HG03060 (cell line): ENCODE data around the gene LSG1.
"Not testable (repeated sequence)": the region's sequence is repeated elsewhere in the genome, so short reads cannot be mapped to it uniquely, and the experiment has no call there.

Source experiments
- ATAC-seq: cut with Tn5 transposase; IDR thresholded peaks from one replicate; pipeline ENCODE4 v1.9.1; 2021; ENCODE audit warnings: low read depth, moderate number of reproducible peaks; ENCODE audit not compliant: unreplicated experiment

Gene LSG1

DNA sequence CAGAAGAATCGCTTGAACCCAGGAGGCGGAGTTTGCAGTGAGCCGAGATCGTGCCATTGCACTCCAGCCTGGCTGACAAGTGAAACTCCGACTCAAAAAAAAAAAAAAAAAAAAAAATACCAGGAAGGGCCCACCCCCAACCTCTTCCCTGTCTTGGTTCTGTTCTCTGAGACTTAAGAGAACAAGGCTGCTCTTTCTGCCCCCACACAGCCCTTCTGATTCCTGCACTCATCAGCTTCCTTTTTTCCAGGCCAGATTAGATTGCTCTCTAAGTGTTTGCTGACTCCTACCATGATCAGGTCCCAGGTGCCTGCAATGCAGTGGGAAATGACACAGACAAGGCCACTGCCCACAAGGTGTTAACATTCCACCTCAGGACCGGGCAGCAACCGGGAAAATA is 51.8 kb downstream of the LSG1 start:
- ATAC-seq = no peak

DNA sequence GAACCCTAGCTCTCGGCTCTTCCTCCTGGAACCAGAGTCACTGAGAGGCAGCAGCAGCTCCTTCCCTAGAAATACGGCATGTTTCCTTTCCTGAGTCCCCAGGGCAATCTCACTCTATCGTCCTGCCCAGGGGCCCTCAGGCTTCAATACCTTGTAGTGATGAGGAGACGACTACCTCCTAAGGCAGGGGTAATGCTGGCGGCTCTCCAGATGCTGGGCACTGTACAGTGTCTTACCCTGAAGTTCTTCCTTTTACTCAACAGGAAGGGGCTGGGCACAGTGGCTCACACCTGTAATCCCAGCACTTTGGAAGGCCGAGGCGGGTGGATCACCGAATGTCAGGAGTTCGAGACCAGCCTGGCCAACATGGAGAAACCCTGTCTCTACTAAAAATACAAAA is 52.2 kb downstream of the LSG1 start:
- no peak for ATAC-seq

DNA sequence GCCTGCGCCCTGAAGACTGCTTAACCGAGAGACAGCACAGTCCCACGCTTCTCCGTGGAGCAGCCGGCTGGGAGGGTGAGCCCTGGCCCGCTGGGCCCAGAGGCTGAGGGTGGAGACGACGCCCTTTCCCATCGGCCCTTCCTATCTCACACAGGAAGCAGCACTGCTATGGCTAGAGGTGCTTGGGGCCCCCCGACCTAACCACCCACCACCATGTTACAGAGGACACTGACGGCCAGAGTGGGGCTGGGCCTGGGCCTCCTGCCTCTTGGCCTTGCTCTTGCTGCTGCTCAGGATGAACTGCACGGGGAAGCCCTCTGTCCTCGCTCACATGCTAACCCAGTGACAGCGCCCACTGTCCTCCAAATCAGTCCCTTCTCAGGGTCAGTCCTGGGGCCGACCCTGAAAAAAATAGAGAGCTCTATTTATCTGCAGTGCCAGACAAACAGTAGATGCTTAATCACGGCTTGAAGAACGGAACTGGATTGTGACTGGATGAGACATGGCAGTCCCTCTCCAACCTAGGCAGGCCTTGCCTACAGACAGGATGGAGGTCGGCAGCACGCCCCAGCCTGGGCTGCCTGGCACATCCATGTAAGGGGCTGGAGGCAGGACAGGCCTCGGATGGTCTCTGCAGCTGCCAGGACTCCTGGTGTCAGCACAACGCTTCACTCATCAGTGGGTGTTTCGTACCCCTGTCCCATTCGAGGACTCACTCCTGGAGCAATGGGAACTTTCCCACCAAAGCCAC is 53.0 kb downstream of the LSG1 start:
- no peak for ATAC-seq

DNA sequence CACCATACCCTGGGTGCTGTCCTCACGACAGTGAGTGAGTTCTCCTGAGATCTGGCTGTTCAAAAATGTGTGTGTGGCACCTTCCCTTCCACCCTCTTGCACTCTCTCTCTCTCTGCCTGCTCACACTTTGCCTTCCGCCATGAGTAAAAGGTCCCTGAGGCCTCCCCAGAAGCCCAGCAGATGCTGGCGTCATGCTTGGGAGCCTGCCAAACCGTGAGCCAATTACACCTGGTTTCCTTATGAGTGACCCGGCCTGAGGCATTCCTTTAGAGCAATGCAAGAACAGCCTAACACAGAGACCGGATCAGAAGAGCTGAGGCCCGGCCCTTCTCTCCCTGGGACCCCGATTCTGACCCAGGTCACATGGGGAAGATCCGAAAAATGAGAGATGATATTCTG is 54.2 kb downstream of the LSG1 start:
- ATAC-seq = no peak

DNA sequence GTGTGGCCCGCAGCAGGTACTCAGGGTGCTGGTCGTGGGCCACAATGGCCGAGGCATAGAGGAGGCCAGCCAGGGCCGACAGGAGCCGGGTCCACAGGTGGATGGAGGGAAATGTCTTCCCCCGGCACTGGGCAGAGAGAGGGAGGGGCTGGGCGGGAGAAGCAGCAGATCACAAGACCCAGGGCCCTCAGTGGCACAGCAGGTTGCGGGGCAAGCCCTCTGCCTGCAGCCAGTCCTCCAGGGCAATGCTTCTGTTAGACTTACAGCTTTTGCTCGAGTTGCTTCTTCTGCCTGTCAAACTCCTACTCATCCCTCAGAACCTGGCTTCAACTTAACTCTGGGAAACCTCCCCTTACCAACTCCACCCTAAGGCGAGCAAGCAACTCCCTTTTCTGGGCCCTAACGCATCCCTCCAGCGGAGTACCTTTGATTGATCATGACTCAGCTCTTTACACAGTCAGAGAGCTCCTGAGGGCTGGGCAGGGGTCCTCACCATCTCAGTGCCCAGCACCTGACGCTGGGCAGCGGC is 54.8 kb downstream of the LSG1 start:
- no peak for ATAC-seq

DNA sequence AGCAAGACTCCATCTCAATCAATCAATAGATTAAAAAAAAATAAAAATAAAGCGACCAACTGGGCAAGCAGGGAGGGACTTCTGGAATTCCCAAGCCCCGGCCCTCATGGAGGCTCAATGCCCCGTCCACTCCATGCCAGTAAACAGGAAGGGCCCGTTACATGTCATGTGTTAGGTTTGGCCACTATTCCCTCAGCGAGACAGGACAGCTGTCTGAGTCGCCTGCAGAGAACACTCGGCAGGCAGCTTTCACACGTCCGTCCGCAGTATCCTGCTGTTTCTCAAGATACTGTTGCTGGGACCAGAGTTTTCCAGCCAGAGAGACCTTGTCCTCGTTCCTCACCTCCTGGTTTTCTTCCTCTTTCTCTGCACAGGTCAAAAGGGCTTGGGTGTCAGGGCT is 56.8 kb downstream of the LSG1 start:
- no peak for ATAC-seq

DNA sequence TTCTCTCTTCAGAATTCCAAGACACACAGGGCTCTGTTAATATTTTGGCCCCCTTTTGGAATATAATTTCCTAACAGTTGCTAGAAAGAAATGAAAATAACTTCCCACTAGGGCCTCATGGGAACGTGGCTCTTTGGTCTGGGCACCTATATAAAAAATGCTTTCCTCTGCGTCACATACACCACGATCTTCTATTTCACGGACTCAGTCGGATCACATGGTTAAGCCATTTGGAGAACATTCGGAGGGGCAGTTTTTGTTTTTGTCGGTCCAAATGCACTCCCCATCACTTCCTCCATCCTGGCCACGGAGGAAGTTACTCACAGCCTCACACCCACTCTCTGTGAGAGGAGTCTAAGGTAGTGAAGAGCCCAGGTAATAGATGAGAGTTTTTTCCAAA is 59.8 kb downstream of the LSG1 start:
- ATAC-seq = no peak

DNA sequence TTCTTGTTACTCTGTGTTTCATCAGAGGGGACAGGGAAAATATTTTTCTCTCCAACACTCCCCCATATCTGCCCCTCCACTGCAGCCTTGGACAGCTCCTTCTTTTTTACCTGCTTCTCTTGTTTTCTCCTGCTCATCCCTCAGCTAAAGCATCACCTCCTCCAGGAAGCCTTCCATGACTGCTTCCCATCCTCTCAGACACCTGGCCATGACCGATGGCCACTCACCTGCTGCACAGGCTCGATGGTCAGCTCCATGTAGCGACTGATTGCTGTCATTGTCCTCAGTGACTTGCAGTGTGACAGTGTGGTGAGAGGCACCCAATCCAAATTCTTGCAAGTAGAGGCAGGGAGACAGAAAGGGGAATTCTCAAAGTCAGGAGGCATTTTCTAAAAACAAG is 61.3 kb downstream of the LSG1 start:
- ATAC-seq = no peak

DNA sequence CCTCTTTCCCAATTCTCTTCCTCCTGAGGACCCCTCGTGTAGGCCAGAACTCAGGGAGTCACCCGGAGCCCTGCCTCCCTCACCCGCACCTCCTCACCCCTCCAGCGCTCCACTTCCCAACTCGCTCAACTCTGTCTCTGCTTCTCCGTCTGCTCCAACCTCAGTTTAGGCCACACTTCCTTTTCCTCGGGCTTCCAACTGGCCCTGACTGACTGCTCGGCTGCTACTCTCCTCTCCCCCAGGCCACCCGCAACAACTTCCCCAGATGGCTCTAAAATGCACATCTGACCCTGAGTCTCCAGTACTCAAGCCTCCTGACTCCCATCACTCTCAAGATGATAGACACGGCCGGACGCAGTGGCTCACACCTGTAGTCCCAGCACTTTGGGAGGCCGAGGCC is 62.4 kb downstream of the LSG1 start:
- ATAC-seq = no peak

DNA sequence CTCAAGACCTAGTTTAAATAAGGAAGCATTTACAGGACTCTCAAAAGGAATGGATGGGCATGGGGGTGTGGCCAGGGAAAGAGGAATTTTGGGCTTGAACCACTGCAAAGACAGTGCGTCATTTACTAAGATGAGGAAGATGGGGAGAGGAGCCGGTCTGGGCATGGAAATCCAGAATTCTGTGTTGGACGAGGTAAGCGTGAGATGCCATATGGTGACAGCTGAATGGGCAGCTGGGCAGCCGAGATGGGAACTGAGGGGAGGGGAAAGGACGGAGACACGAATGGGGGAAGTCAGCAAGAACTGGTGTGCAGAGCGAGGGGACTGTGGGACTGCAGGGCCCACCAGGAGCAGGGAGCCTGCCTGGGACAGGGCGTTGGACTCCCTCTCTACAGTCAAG is 63.0 kb downstream of the LSG1 start:
- ATAC-seq = no peak

DNA sequence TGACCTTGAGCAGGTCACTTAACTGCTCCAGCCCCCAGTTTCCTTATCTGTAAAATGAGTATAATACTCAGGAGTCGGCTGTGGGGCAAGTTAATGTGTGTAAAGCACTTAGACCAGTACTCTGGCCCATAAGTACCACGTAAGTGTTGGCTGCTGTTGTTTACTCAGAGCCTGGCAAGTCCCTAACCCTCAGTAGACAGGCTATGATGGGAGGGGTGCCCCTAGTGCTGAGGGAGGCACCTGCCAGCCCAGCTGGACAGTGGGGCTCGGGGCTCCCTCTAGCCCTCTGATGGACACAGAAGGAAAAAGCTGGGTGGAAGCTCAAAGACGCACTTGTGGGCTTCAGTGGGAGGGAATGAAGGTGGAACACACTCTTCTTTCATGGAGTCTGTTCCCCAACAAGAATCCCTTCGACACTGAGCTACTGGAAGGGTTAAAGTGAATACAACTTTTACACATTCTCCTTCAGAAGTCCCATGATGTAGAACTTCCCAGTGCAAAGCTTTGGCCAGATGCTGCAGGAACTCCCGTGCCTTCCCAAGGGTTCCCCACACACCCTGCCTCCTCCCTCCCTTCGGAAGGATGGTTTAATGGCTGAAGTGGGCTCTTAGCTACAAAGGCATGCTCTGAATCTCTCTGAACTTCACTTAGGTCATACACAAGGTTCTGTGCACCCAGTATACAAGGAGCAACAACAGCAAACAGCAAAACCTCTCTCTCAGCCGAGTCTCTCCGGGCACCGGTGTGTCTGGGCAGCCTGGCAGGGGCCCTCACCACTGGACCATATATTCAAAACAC is 64.2 kb downstream of the LSG1 start:
- no peak for ATAC-seq

DNA sequence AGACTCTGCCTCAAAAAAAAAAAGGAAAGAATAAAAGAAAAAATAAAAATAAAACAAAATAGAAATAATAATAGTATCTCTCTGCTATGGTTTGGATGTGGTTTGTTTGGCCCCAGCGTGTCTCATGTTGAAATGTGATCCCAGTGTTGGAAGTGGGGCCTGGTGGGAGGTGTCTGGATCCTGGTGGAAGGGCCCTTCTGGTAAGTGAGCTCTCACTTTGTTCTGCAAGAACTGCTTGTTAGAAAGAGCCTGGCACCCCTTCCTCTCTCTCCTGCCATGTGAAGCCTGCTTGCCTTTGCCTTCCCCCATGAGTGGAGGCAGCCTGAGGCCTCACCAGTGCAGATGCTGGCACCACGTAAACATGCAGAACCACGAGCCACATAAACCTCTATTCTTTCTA is 65.0 kb downstream of the LSG1 start:
- no peak for ATAC-seq

DNA sequence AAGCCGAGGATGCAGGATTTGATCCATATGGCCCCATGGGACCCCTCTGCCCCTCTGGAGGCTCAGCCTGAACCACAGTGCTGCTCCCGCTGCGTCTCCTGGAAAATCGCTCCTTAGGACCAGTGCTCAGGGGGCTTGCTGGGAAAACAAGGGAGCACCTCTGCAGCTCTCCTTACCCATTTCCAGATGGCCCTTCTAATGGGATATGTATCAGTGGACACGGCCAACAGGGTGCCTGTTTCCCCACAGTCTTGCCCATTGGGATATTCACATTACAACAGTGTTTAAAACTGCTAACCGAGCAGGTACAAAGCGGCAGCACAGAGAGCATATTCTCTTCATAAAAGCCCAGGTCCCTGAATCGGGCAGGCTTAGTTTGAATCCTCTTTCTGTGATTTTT is 65.8 kb downstream of the LSG1 start:
- ATAC-seq = no peak

DNA sequence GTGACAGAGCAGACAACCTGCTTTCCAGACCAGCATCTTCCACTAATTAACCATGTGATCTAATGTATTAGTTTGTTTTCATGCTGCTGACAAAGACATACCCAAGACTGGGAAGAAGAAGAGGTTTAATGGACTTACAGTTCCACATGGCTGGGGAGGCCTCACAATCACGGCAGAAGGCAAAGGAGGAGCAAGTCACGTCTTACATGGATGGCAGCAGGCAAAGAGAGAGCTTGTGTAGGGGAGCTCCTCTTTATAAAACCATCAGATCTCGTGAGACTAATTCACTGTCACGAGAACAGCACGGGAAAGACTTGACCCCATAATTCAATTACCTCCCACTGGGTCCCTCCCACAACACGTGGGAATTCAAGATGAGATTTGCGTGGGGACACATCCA is 66.7 kb downstream of the LSG1 start:
- ATAC-seq = not testable (repeated sequence)

DNA sequence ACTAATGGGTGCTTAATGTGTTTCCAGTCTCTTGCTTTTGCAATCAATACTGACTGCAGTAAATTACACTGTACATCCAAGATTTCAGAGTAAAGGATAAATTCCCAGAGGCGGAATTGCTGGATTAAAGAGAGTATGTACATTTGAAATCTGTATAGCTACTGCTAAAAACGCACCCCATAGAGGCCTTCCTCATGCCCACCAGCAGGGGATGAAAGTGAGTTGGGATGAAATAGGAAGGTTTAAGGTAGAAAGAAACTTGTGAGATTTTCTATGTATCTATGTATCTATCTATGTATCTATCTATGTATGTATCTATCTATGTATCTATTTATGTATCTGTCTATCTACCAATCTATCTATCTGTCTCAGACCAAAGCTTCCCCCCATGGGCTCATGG is 67.2 kb downstream of the LSG1 start:
- ATAC-seq = no peak

DNA sequence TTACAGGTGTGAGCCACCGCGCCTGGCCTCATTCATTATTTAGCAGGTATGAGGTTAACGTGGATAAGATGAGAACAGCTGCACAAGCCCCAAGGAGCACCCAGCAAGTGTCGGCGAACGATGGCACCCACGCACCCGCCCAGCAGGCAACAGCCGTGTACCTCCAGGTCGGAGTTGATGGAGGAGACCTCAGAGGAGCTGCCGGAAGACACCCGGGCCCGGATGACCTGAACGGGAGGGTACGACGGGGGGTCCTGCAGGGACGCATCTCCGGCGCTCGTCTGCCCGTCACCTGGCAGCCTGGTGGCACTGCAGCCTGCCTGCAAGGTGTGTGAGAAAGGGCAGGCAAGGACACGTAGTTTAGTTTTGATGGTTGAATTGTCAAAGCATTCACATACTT is 67.9 kb downstream of the LSG1 start:
- no peak for ATAC-seq

DNA sequence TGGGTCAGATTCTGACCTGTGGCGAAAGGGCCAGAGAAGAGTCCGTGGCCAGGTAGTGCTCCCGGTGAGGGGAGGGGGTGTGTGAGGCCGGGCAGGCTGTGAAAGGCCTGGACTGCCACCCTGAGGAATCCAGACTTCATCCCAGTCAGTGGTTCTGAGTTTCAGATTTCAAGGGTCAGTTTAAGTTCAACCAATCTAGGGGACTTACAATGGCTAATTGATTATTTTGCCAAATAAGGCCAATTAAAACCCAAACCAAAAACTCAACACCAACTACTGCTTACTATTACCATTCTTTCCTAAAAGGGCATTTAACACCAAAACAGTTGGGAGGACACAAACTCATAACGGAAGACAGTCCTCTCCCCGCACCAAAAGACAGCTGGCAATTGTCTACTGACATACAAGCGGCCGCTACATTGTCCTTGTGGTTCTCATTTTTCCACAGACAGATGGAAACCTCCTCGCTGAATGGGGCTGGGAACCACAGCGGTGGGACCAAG is 69.3 kb downstream of the LSG1 start:
- no peak for ATAC-seq

DNA sequence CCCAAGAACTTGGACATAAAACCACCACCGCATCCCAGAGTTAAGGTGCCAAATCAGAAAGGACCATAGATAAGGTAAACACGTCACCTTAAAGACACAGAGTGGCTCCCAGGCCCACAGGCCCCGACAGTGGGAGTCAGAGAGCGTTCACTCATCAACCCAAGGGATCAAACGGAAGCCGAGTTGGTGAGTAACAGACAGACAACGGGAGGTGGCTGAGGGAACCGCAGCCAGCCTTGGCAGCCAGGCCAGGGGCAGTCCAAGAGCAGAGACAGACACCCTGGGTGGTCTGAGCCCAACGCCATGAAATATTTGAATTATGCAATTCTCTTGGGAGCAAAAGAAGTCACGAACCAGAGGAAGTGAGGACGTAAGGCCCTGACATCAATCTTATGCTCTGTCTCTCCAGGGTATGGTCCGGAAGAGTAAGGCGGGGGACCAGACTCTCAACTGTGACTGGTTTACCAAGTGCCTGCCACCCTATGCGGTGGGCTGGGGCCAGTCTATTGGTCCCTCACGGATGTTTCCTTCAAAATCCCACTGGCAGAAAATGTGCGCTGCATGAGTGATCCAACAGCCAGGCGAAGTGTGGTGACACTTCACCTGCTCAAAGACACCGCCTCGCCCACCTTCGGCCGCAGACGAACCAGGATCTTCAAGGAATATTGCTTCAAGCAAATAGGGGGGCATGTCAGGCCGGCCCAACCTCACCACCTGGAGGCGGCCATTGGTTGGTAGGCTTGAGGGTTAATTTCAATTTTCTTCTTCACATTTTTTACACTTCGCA is 73.0 kb downstream of the LSG1 start:
- ATAC-seq = no peak

DNA sequence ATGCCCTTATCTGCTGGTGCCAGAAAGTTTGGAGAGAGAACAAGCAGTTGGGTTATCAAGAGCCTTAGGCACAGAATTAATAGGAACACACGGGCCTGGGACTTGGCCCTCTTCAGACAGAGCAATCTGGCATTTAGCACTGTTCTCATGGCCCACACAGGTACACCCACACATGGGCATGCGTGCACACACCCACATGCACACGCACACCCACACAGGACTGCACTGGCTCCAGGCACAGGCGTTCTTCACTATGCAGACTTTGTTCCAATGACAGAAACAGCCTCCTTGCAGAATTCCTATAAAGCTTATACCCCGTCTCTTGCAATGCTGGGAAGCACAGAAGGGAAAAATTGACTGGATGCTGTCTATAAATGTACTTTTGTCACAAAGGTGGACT is 75.1 kb downstream of the LSG1 start:
- ATAC-seq = no peak

DNA sequence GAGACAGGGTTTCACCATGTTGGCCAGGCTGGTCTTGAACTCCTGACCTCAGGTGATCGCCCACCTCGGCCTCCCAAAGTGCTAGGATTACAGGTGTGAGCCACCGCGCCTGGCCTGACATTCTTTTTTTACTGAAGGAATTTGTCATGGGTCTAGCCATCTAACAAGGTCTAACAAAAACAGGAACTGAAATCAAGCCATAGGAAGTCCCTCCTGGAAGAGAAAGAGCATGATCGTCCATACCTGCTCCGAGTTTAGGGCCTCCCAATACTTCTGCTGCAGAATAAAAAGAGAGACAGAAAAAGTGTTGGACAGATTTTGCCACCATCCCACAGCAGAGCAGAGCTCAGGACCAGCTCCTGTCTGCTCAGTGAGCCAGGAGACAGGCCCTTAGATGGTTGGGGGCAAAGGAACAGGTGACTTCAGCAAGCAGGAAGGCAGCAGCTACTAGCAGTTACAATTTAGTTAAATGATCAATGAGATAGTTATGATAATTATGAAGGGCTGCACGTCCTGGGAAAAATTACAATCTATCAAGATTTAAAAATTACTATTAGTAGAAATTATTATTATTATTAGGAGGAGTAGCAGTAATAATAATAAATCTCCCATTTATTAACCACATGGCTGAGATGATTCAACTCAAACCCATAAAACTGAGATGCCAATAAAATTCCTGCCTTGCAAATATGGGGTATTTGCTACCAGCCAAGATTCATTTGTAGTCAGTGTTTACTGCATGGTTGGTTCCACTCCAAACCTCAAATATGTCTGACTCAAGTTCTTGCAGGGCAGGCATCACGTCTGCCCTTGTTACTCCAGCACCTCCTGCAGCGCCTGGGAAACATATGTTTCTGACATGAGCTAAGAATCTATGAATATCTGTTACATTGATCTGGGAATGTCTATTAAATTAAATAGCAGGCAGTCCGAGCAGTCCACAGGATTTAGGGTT is 78.9 kb downstream of the LSG1 start:
- no peak for ATAC-seq
